ENCODE results near the gene METAP1D.
A peak's percentile ranks its signal among the peaks of the same experiment; 100 is the strongest.

Gene METAP1D

DNA sequence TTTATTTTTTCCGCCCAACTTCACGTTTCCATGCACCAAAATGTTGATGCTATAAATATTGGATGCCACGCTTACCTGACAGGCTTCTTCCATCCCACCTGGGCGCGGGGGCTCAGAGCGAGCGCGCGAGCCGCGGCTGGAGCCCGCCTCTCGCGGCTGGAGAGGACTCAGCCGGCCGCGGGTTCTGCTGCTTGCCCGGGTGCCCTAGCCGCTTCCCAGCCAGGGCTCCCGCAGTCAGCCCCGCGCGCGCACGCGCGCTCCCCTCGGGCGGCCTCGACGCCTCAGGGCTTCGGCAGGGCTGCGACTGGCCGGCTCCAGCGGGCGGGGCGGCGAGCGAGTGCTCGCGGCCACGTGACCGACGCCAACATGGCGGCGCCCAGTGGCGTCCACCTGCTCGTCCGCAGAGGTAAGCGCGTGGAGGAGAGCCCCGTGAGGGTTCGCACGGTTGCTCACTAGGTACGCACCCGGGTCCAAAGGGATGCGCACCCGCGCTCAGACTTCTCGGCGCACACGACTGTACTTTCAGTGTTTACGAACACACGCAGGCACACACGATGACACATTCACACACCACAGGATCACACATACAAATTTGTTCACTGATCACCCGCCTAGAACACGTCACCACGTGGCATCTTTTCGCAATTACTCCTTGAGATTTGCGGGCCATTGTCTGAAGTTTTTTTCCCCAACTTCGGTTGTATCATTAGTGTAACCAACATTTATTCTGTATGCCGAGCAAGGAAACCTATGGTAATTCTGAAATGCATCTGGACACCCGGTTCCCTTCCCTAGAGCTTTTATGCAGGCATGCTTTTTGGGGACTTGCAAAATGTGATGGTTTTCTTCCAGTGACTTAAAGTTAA is at the start of gene METAP1D:
METAP1D (plus strand) TSS at position 350 of the 866 bp plus-strand sequence; CDS start at position 367, 17 bp downstream.
- Histone ChIP-seq H3K9me3 (ENCODE audit: insufficient read depth, low read length) (no peaks in the 10 kb centered on the region), H2AFZ (ENCODE audit: low read depth, low read length) (peak within 1 kb of the TSS; percentile 98), H3K36me3 (replicated peaks; ENCODE audit: low read depth, low read length) (no peaks in the 10 kb centered on the region), H3K27me3 (ENCODE audit: low read depth, low read length) (no peaks in the 10 kb centered on the region), H3K4me1 (ENCODE audit: low read length) (peaks cover 13% of the 10 kb centered on the region), H3K4me2 (ENCODE audit: low read length) (peak within 1 kb of the TSS; percentile 93), H3K79me2 (ENCODE audit: low read length) (no peaks in the 10 kb centered on the region), H3K27ac (ENCODE audit: low read length) (peak within 1 kb of the TSS; percentile 30), H3K4me3 (ENCODE audit: low read length) (peak within 1 kb of the TSS; percentile 86), H3K9ac (ENCODE audit: low read length) (peak within 1 kb of the TSS; percentile 74), H4K20me1 (ENCODE audit: insufficient read depth, low read length) (no peaks in the 10 kb centered on the region)
- TF ChIP-seq EZH2phosphoT487 (IDR thresholded peaks at IDR 0.05; ENCODE audit: low read depth): no peak
- TF ChIP-seq, protein P1, sequence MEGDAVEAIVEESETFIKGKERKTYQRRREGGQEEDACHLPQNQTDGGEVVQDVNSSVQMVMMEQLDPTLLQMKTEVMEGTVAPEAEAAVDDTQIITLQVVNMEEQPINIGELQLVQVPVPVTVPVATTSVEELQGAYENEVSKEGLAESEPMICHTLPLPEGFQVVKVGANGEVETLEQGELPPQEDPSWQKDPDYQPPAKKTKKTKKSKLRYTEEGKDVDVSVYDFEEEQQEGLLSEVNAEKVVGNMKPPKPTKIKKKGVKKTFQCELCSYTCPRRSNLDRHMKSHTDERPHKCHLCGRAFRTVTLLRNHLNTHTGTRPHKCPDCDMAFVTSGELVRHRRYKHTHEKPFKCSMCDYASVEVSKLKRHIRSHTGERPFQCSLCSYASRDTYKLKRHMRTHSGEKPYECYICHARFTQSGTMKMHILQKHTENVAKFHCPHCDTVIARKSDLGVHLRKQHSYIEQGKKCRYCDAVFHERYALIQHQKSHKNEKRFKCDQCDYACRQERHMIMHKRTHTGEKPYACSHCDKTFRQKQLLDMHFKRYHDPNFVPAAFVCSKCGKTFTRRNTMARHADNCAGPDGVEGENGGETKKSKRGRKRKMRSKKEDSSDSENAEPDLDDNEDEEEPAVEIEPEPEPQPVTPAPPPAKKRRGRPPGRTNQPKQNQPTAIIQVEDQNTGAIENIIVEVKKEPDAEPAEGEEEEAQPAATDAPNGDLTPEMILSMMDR (IDR thresholded peaks at IDR 0.05; ENCODE audit: low read depth, low read length): no peak

DNA sequence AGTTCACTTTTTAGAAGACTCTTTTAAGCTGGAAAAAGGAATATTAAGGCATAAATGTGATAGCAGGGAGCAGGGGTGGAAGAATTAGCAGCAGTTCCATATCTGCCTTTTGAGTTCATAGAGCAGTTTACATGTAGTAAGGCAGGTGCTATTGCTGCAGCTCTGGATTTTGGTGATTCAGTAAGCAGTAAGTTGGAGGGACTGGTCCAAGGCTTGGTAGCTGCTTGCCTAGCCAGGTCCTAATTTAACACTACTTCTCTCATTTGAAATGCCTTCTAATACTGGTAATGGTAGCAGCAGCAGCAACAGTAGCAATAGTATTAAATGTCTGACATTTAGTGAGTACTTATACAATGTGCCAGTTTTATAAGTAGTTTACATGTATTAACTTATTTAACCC is 47.5 kb upstream of the METAP1D start:
- no peak for TF ChIP-seq EZH2phosphoT487 (IDR thresholded peaks at IDR 0.05; ENCODE audit: low read depth)
- TF ChIP-seq, protein P1 (IDR thresholded peaks at IDR 0.05; ENCODE audit: low read depth, low read length): no peak
- no peak overlapping the region for H3K9ac ChIP-seq (ENCODE audit: low read length)
- H3K4me1 ChIP-seq (ENCODE audit: low read length): 0 out of 2 replicates have a peak, but pooled peaks cover 3% of the 10 kb centered on the region
- no peak overlapping the region for H3K4me3 ChIP-seq (ENCODE audit: low read length)
- no peaks in the 10 kb centered on the region for H3K9me3 ChIP-seq (ENCODE audit: insufficient read depth, low read length)
- H3K27me3 ChIP-seq (ENCODE audit: low read depth, low read length): no peaks in the 10 kb centered on the region
- H3K4me2 ChIP-seq (ENCODE audit: low read length): no peak overlapping the region
- H3K79me2 ChIP-seq (ENCODE audit: low read length): no peaks in the 10 kb centered on the region
- no peak overlapping the region for H2AFZ ChIP-seq (ENCODE audit: low read depth, low read length)
- H3K27ac ChIP-seq (ENCODE audit: low read length): no peak overlapping the region
- no peaks in the 10 kb centered on the region for H4K20me1 ChIP-seq (ENCODE audit: insufficient read depth, low read length)
- H3K36me3 ChIP-seq (replicated peaks; ENCODE audit: low read depth, low read length): peaks cover 5% of the 10 kb centered on the region

DNA sequence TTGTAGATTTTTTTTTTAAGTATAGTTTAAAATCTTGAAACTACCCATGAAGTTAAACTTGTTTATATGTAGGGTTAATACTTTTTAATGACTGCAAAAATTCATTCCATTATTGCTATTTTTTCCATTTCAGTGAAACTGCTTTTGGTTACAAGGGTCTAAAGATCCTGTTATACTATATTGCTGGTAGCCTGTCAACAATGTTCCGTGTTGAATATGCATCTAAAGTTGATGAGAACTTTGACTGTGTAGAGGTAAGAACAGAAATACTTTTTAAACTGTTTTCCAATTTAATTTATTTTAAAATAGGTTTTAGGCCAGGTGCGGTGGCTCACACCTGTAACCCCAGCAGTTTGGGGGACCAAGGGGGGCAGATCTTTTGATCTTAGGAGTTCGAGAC is 47.0 kb upstream of the METAP1D start:
- Histone ChIP-seq H3K79me2 (ENCODE audit: low read length) (no peaks in the 10 kb centered on the region), H3K4me3 (ENCODE audit: low read length) (no peak overlapping the region), H3K27ac (ENCODE audit: low read length) (no peak overlapping the region), H3K9me3 (ENCODE audit: insufficient read depth, low read length) (no peaks in the 10 kb centered on the region), H2AFZ (ENCODE audit: low read depth, low read length) (no peak overlapping the region), H3K4me1 (ENCODE audit: low read length) (0 out of 2 replicates have a peak, but pooled peaks cover 3% of the 10 kb centered on the region), H3K4me2 (ENCODE audit: low read length) (no peak overlapping the region), H3K27me3 (ENCODE audit: low read depth, low read length) (no peaks in the 10 kb centered on the region), H3K36me3 (replicated peaks; ENCODE audit: low read depth, low read length) (peaks cover 5% of the 10 kb centered on the region), H3K9ac (ENCODE audit: low read length) (no peak overlapping the region), H4K20me1 (ENCODE audit: insufficient read depth, low read length) (no peaks in the 10 kb centered on the region)
- TF ChIP-seq EZH2phosphoT487 (IDR thresholded peaks at IDR 0.05; ENCODE audit: low read depth): no peak
- TF ChIP-seq, protein P1 (IDR thresholded peaks at IDR 0.05; ENCODE audit: low read depth, low read length): no peak

DNA sequence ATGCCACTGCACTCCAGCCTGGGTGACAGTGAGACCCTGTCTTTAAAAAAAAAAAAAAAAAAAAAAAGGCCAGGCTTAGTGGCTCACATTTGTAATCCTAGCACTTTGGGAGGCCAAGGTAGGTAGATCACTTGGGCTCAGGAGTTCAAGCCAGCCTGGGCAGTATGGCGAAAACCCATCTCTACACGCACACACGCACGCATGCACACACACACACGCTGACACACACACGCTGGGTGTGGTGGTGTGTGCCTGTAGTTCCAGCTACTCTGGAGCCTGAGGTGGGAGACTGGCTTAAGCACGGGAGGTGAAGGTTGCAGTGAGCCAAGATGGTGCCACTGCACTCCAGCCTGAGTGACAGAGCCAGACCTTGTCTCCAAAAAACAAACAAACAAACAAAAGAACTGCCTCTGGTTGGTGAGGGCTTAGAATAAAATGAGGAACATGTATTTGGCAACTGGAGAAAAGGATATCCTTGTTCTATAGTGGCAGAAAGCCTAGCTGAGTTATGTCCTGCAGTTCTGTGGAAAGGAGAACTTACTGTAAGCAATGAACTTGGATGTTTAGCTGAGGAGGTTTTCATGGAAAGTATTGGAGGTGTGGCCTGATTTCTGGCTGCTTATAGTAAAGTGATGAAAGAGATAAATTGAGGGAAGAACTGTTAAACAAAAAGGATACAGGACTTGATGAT is 43.5 kb upstream of the METAP1D start:
- TF ChIP-seq, protein P1 (IDR thresholded peaks at IDR 0.05; ENCODE audit: low read depth, low read length): no peak
- TF ChIP-seq EZH2phosphoT487 (IDR thresholded peaks at IDR 0.05; ENCODE audit: low read depth): no peak
- H3K79me2 ChIP-seq (ENCODE audit: low read length): no peaks in the 10 kb centered on the region
- H3K4me3 ChIP-seq (ENCODE audit: low read length): no peak overlapping the region
- 0 out of 2 replicates have a peak, but pooled peaks cover 3% of the 10 kb centered on the region for H3K4me1 ChIP-seq (ENCODE audit: low read length)
- no peak overlapping the region for H3K27ac ChIP-seq (ENCODE audit: low read length)
- H3K36me3 ChIP-seq (replicated peaks; ENCODE audit: low read depth, low read length): no peaks in the 10 kb centered on the region
- H3K9ac ChIP-seq (ENCODE audit: low read length): no peak overlapping the region
- no peaks in the 10 kb centered on the region for H3K27me3 ChIP-seq (ENCODE audit: low read depth, low read length)
- H4K20me1 ChIP-seq (ENCODE audit: insufficient read depth, low read length): no peaks in the 10 kb centered on the region
- H3K9me3 ChIP-seq (ENCODE audit: insufficient read depth, low read length): no peaks in the 10 kb centered on the region
- H2AFZ ChIP-seq (ENCODE audit: low read depth, low read length): no peak overlapping the region
- no peak overlapping the region for H3K4me2 ChIP-seq (ENCODE audit: low read length)
